Right lobe of liver (tissue), 4 donors: ENCODE measurements around the gene SPATA7.

ENCODE experiments used
- POLR2A ChIP-seq: fragments of 450-650 bp; IDR thresholded peaks from one replicate; pipeline ENCODE4 v1.6.1; 2017; ENCODE audit warnings: antibody characterized with exemption, mild to moderate bottlenecking
- TF ChIP-seq, protein P1 (sequence below), 4 donors: fragments of 200-600 bp in 3 of 4; fragments of 450-650 bp in 1 of 4; IDR thresholded peaks; one replicate each; pipeline versions ENCODE4 v1.5.1 to v1.8.0; 2016 to 2022; ENCODE audit warnings: antibody characterized with exemption in 4 of 4, mild to moderate bottlenecking in 2 of 4
- donor health status: DM: no; HTN: no; CAD: no.
- donor health status: DM: no; HTN: no; CAD: no.
- donor health status: DM: no; HTN: yes; CAD: no.

DNA sequence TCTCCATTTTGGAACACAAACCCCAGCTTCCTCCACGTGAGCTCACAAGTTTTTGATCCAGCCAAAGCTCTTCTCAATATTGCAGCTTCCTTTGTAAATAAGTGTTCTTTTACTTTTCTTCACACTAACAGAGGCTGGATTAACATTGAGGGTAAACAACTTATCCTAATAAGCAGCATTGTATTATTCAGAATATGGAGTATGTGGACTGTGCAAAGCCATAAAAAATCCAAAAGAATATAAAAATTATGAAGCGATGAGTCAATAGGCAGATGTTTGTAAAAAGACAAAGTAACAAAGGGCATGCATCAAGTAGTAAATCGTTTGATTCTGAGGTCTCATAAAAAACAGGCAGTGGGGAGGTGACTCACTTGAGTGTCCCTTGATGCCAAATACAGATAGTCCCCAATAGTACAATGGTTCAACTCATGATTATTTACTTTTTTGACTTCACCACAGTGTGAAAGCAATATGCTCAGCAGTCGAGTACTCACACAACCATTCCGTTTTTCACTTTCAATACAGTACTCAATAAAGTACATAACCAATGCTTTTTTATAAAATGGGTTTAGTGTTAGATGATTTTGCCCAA, 39.3 kb upstream of the SPATA7 start:
- TF ChIP-seq, protein P1, sequence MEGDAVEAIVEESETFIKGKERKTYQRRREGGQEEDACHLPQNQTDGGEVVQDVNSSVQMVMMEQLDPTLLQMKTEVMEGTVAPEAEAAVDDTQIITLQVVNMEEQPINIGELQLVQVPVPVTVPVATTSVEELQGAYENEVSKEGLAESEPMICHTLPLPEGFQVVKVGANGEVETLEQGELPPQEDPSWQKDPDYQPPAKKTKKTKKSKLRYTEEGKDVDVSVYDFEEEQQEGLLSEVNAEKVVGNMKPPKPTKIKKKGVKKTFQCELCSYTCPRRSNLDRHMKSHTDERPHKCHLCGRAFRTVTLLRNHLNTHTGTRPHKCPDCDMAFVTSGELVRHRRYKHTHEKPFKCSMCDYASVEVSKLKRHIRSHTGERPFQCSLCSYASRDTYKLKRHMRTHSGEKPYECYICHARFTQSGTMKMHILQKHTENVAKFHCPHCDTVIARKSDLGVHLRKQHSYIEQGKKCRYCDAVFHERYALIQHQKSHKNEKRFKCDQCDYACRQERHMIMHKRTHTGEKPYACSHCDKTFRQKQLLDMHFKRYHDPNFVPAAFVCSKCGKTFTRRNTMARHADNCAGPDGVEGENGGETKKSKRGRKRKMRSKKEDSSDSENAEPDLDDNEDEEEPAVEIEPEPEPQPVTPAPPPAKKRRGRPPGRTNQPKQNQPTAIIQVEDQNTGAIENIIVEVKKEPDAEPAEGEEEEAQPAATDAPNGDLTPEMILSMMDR (IDR thresholded peaks at IDR 0.05), result no peak
- TF ChIP-seq POLR2A, result no peak
